ENCODE measurements around the gene OR52H1. TPM values are rescaled to one million over a fixed set of nuclear protein-coding genes. Genes with fewer than 3 reads are reported as not detected.

The OR52H1 gene
- total RNA-seq, 1 donor from 2014 or later = not detected

DNA sequence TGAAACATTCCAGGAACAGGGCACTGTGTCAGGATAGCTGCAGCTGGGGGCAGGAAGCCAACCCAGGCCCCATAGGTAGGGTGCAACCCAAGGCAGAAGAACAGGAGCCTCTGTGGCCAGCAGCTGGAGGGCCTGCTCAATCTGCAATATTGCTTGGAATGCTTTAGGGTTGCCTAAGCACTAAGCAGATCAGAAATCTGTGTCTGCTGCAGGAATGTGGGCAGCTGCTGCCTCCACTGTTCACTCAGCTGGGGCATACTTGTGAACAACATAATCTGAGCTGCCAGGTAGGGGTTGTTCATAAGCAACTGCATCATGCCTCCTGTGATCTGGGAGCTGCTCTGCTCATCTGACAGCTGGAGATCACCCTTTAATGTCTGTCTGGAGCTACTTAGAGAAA lies 33.5 kb downstream of the OR52H1 start:
- H3K4me3 ChIP-seq (ENCODE audit: low read depth, low read length) = no peak overlapping the region
- FAIRE-seq (peak; percentile 32), DNase-seq (ENCODE audit: low read depth) (no peak)
- TF ChIP-seq, protein P1, sequence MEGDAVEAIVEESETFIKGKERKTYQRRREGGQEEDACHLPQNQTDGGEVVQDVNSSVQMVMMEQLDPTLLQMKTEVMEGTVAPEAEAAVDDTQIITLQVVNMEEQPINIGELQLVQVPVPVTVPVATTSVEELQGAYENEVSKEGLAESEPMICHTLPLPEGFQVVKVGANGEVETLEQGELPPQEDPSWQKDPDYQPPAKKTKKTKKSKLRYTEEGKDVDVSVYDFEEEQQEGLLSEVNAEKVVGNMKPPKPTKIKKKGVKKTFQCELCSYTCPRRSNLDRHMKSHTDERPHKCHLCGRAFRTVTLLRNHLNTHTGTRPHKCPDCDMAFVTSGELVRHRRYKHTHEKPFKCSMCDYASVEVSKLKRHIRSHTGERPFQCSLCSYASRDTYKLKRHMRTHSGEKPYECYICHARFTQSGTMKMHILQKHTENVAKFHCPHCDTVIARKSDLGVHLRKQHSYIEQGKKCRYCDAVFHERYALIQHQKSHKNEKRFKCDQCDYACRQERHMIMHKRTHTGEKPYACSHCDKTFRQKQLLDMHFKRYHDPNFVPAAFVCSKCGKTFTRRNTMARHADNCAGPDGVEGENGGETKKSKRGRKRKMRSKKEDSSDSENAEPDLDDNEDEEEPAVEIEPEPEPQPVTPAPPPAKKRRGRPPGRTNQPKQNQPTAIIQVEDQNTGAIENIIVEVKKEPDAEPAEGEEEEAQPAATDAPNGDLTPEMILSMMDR (IDR thresholded peaks at IDR 0.05; ENCODE audit: insufficient read depth, low read length, severe bottlenecking) = no peak
- no peaks in the 10 kb centered on the region for H3K36me3 ChIP-seq (ENCODE audit: control insufficient read depth, insufficient read depth, low read length)
- H3K27me3 ChIP-seq (ENCODE audit: control insufficient read depth, insufficient read depth, low read length) = no peaks in the 10 kb centered on the region

DNA sequence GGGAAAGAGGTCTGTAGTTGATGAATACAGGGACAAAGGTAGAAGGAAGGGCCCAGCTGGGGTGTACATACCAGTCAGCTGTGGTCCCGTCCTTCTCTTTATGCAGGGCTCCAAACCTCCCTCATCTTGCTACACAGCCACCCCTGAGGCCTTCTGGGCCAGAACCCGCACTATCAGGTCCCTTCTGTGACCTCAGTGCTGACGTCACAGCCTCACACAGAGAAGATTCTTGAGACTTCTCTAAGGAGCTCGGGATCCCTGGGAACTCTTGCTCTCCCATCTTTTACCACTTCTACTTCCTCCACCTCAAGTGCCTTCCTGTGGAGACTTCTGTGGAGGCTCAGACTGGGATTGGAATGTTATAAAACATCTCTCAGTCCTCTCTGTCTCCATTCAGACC lies 38.5 kb downstream of the OR52H1 start, which contains the start of gene UBQLN3:
Gene UBQLN3 (minus strand): TSS at position 155 of the 400 bp plus-strand sequence. CDS start 399 bp downstream, outside the sequence.
- no peak for DNase-seq (ENCODE audit: low read depth)
- Histone ChIP-seq H3K4me3 (ENCODE audit: low read depth, low read length) (no peak within 1 kb of the TSS), H3K27me3 (ENCODE audit: control insufficient read depth, insufficient read depth, low read length) (no peaks in the 10 kb centered on the region), H3K36me3 (ENCODE audit: control insufficient read depth, insufficient read depth, low read length) (no peaks in the 10 kb centered on the region)
- TF ChIP-seq, protein P1 (IDR thresholded peaks at IDR 0.05; ENCODE audit: insufficient read depth, low read length, severe bottlenecking) = no peak
- FAIRE-seq = no peak

DNA sequence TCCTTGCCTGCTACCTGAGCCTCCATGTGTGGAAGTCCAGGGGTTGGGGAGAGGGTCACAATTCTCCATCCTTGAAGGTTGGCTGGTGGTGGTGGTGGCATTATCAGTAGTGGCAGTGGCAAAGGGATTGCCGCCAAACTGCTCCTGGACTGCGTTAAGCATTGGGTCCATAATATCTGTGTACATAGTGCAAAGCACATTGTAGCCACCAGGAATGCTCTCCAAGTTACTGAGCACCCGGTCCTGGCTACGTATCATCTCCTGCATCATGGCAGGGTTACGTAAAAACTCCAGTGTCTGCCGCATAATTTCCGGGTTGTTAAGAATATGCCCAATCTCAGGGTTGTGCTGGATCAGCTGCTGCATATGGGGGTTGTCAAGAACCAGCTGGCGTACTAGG lies 39.7 kb downstream of the OR52H1 start:
- H3K27me3 ChIP-seq (ENCODE audit: control insufficient read depth, insufficient read depth, low read length) = no peaks in the 10 kb centered on the region
- H3K36me3 ChIP-seq (ENCODE audit: control insufficient read depth, insufficient read depth, low read length) = no peaks in the 10 kb centered on the region
- DNase-seq (ENCODE audit: low read depth) (no peak), FAIRE-seq (no peak)
- TF ChIP-seq, protein P1 (IDR thresholded peaks at IDR 0.05; ENCODE audit: insufficient read depth, low read length, severe bottlenecking) = no peak
- H3K4me3 ChIP-seq (ENCODE audit: low read depth, low read length) = no peak overlapping the region

DNA sequence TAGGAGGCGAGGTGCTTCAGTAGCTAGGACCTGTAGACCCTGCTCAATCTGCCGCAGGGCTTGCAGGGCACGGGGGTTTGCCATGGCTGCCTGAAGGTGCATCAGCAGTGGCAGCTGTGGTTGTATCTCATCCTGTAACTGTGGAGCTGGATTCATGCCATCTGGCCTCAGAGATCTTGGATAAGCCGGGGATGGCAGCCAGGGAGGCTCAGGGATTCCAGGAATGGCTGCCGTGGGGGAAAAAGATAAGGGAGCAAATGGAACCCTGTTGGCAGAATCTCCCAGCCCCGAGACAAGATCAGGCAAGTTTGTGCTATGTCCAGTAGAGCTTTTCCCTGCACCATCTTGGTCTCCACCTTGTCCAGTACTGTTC lies 40.4 kb downstream of the OR52H1 start:
- H3K4me3 ChIP-seq (ENCODE audit: low read depth, low read length) = no peak overlapping the region
- DNase-seq (ENCODE audit: low read depth) = no peak
- no peaks in the 10 kb centered on the region for H3K27me3 ChIP-seq (ENCODE audit: control insufficient read depth, insufficient read depth, low read length)
- H3K36me3 ChIP-seq (ENCODE audit: control insufficient read depth, insufficient read depth, low read length) = no peaks in the 10 kb centered on the region
- TF ChIP-seq, protein P1 (IDR thresholded peaks at IDR 0.05; ENCODE audit: insufficient read depth, low read length, severe bottlenecking) = no peak
- peak; percentile 58 for FAIRE-seq

DNA sequence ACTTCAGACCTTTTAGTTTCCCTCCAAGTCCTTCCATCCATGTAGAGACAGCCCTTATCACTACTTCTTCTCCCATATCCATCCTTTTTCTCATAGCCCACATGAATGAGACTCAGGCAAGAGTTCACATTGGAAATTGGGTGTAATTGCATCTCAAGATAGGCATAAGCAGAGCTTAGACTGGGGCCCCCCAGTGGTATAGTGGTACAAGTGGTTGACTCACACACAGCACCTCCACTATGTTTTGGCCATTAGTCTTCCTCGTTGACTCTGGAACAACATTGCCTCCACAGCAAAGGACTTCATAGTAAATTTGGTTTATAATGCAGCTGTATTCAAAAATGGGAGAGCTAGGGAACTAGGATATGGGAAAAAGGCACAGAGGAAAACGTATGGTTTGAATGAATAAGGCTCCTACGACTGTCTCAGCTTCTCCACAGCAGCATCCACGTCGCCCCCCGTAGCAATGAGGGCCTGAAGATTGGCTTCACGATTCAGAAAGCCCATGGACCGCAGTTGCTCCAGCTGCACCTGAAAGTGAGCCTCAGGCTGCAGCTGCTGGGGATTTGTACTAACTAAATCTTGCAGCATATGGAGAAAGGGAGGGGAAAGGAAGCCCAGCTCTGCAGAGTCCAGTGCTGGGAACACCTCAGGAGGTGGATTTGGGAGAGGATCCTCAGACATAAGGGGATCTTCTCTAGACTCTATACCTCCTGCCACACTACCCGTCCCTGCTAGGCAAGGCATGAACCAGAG lies 41.0 kb downstream of the OR52H1 start:
- Histone ChIP-seq H3K4me3 (ENCODE audit: low read depth, low read length) (no peak overlapping the region), H3K36me3 (ENCODE audit: control insufficient read depth, insufficient read depth, low read length) (no peaks in the 10 kb centered on the region), H3K27me3 (ENCODE audit: control insufficient read depth, insufficient read depth, low read length) (no peaks in the 10 kb centered on the region)
- DNase-seq (ENCODE audit: low read depth) = no peak
- TF ChIP-seq, protein P1 (IDR thresholded peaks at IDR 0.05; ENCODE audit: insufficient read depth, low read length, severe bottlenecking) = no peak
- no peak for FAIRE-seq
